GM23338 (cell line): ENCODE results near the gene NFIB.

Source experiments
- EZH2 ChIP-seq: fragments of 200-600 bp; sonication (generic); IDR thresholded peaks from one replicate; pipeline ENCODE4 v1.8.0; 2017; ENCODE audit warnings: antibody characterized with exemption, mild to moderate bottlenecking, low read depth; ENCODE audit not compliant: unreplicated experiment
- EZH2phosphoT487 ChIP-seq: fragments of 200-600 bp; sonication (generic); IDR thresholded peaks from one replicate; pipeline ENCODE4 v1.8.1; 2018; ENCODE audit warnings: antibody characterized with exemption; ENCODE audit not compliant: unreplicated experiment
- POLR2AphosphoS5 ChIP-seq: IDR thresholded peaks from 2 replicates; pipeline ENCODE4 v1.6.1; 2016; ENCODE audit warnings: antibody characterized with exemption, low read depth
- STAT1 ChIP-seq: IDR thresholded peaks from one replicate; pipeline ENCODE4 v1.6.1; 2016; ENCODE audit warnings: antibody characterized with exemption; ENCODE audit not compliant: unreplicated experiment
- TF ChIP-seq, protein P1 (sequence below), 2 experiments: fragments of 200-600 bp in 1 of 2; sonication (generic) in 1 of 2; conservative IDR thresholded peaks; 2 replicates each; pipeline versions ENCODE4 v1.5.1 to v1.6.1; 2016 to 2017; ENCODE audit warnings: antibody characterized with exemption in 2 of 2, low read depth in 2 of 2, mild to moderate bottlenecking in 2 of 2, moderate library complexity in 1 of 2
- TF ChIP-seq, protein P2 (sequence below): IDR thresholded peaks from 2 replicates; pipeline ENCODE4 v1.6.1; 2016; ENCODE audit warnings: antibody characterized with exemption
- TF ChIP-seq, protein P3 (sequence below): IDR thresholded peaks from one replicate; pipeline ENCODE4 v1.6.1; 2018; ENCODE audit warnings: antibody characterized with exemption; ENCODE audit not compliant: unreplicated experiment

DNA sequence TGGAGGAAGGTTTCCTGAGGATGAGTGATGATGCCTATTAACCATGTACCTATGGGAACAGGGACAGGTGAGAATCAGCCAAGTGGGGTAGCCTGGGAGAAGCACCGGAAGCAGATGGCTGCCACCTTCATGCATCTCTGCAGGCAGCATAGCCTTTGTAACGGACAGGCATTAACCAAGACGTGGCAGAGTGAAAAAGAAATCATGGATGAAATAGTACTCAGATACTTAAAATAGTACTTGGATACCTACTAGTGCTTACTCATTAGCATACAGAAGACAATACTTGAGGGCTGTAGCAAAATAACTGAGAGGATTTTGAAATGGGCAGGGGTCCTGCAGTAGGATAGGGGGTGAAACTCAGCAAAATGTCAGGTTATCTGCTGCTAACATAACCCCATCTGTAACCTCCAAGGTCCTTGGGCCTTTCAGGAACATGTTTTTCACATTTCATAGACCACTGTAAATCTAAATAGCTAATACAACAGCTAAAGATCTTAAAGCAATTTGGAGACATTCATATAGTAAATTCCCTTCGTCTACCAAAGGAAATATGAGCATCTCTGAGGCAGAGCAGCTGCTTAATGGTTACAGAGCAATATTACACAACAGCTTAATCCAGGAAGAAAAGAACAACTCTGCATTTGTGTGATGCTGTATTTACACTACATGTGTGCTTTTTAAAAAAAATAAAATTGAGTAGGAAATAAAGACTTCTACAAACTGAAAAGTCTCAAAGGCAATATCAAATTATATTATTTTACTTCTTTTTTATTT is 154.3 kb downstream of the NFIB start:
- TF ChIP-seq, protein P1, sequence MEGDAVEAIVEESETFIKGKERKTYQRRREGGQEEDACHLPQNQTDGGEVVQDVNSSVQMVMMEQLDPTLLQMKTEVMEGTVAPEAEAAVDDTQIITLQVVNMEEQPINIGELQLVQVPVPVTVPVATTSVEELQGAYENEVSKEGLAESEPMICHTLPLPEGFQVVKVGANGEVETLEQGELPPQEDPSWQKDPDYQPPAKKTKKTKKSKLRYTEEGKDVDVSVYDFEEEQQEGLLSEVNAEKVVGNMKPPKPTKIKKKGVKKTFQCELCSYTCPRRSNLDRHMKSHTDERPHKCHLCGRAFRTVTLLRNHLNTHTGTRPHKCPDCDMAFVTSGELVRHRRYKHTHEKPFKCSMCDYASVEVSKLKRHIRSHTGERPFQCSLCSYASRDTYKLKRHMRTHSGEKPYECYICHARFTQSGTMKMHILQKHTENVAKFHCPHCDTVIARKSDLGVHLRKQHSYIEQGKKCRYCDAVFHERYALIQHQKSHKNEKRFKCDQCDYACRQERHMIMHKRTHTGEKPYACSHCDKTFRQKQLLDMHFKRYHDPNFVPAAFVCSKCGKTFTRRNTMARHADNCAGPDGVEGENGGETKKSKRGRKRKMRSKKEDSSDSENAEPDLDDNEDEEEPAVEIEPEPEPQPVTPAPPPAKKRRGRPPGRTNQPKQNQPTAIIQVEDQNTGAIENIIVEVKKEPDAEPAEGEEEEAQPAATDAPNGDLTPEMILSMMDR (conservative IDR thresholded peaks at IDR 0.05; ENCODE audit: low read depth in 2 of 2), result no peak
- TF ChIP-seq, protein P2, sequence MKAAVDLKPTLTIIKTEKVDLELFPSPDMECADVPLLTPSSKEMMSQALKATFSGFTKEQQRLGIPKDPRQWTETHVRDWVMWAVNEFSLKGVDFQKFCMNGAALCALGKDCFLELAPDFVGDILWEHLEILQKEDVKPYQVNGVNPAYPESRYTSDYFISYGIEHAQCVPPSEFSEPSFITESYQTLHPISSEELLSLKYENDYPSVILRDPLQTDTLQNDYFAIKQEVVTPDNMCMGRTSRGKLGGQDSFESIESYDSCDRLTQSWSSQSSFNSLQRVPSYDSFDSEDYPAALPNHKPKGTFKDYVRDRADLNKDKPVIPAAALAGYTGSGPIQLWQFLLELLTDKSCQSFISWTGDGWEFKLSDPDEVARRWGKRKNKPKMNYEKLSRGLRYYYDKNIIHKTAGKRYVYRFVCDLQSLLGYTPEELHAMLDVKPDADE, result no peak
- TF ChIP-seq EZH2phosphoT487, result no peak
- no peak for TF ChIP-seq POLR2AphosphoS5
- TF ChIP-seq EZH2, result no peak
- TF ChIP-seq, protein P3, sequence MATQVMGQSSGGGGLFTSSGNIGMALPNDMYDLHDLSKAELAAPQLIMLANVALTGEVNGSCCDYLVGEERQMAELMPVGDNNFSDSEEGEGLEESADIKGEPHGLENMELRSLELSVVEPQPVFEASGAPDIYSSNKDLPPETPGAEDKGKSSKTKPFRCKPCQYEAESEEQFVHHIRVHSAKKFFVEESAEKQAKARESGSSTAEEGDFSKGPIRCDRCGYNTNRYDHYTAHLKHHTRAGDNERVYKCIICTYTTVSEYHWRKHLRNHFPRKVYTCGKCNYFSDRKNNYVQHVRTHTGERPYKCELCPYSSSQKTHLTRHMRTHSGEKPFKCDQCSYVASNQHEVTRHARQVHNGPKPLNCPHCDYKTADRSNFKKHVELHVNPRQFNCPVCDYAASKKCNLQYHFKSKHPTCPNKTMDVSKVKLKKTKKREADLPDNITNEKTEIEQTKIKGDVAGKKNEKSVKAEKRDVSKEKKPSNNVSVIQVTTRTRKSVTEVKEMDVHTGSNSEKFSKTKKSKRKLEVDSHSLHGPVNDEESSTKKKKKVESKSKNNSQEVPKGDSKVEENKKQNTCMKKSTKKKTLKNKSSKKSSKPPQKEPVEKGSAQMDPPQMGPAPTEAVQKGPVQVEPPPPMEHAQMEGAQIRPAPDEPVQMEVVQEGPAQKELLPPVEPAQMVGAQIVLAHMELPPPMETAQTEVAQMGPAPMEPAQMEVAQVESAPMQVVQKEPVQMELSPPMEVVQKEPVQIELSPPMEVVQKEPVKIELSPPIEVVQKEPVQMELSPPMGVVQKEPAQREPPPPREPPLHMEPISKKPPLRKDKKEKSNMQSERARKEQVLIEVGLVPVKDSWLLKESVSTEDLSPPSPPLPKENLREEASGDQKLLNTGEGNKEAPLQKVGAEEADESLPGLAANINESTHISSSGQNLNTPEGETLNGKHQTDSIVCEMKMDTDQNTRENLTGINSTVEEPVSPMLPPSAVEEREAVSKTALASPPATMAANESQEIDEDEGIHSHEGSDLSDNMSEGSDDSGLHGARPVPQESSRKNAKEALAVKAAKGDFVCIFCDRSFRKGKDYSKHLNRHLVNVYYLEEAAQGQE, result no peak
- no peak for TF ChIP-seq STAT1
